OCI-LY3 (cell line): ENCODE results near the gene PLCXD1.

Experiments used
- EZH2phosphoT487 ChIP-seq: fragments of 200-600 bp; shearing (Covaris generic); IDR thresholded peaks from 2 replicates; pipeline ENCODE4 v1.6.1; 2018; ENCODE audit warnings: antibody characterized with exemption, mixed run types, low read depth
- TF ChIP-seq, protein P1 (sequence below): fragments of 200-600, 300-600 bp; sonication (generic); IDR thresholded peaks from 2 replicates; pipeline ENCODE4 v1.5.1; 2014; ENCODE audit warnings: antibody characterized with exemption, low read length, low read depth

DNA sequence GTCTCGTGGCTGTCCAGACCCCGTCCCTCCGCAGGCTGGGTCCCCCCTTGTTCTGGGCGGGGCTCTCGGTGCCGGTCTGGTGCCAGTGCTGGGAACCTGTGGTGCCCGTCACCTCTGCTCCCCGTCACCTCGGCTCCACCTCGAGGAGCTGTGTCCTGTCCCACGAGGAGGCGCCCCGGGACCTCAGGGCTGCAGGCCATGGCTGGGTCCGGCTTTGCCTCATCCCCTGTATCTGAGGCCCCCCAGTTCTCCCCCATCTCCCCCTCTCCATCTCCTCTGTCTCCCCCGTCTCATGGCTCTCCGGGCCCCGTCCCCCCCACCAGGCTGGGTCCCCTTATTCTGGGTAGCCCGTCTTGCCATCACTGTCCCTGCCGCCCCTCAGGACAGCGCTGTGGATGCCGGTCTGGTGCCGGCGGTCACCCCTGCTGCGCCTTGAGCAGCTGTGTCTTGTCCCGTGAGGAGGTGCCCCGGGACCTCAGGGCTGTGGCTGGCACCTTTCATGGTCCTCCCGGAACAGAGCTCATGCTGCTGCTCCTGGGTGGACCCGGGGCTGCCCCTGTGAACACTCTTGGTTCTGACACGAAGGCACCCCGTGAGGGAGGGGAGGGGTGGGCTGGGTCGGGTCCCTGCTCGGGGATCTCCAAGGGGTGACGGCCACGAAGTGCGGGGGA is 50.8 kb downstream of the PLCXD1 start:
- TF ChIP-seq, protein P1, sequence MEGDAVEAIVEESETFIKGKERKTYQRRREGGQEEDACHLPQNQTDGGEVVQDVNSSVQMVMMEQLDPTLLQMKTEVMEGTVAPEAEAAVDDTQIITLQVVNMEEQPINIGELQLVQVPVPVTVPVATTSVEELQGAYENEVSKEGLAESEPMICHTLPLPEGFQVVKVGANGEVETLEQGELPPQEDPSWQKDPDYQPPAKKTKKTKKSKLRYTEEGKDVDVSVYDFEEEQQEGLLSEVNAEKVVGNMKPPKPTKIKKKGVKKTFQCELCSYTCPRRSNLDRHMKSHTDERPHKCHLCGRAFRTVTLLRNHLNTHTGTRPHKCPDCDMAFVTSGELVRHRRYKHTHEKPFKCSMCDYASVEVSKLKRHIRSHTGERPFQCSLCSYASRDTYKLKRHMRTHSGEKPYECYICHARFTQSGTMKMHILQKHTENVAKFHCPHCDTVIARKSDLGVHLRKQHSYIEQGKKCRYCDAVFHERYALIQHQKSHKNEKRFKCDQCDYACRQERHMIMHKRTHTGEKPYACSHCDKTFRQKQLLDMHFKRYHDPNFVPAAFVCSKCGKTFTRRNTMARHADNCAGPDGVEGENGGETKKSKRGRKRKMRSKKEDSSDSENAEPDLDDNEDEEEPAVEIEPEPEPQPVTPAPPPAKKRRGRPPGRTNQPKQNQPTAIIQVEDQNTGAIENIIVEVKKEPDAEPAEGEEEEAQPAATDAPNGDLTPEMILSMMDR = no peak
- TF ChIP-seq EZH2phosphoT487 = no peak
